ENCODE measurements around the gene GREB1. TPM values are rescaled to one million over a fixed set of nuclear protein-coding genes. Genes with fewer than 3 reads are reported as not detected.

The GREB1 gene
- total RNA-seq, 4 donors from 2014 or later, result 0.20 to 2.6 (median 1.5) TPM

DNA sequence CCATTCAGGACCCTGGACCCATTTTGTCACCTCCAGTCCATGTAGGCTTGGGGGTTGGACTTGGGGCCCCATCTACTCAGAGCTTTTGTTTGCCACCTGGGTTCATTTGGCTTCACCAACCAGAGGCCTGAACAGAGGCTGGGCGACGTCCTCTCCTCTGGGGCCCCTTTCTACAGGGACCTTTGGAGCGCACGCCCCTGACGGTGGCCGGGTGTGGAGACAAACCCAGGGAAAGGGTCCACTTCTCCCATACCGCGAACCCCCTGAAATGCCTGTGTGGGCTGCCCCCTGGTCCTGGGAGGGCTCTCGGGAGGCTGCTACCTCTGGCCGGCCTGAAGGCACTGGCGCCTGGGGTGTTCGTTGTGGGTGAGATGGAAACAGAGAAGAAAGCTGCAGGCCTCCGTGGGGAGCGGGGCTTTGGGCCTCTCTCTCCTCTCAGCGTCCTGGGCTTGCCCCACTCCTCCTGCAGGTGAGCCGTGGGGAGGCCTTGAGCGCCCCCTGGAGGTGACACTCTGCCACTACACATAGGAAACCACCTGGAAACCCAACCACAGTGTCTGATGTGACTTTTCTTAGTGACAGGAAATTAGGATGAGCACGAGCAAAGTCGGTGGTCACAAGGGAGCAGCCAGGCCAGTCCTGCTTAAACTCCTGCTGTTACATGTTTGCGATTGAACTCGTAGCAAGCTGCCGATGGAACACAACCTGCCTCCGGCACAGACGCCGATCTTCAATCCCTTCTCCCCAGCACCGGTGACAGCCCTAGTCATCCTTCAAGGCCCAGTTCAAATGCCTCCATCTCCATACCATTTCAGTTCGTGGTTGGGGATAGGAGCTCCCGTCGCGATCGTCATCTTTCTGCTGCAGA lies 148.1 kb downstream of the GREB1 start:
- peak; percentile 36 for DNase-seq
- intact Hi-C loops (cut with DNase I; ENCODE audit: low total_unique reads), result no loop called here
- peaks cover 41% of the 10 kb centered on the region for H3K27me3 ChIP-seq
- H3K36me3 ChIP-seq, result no peaks in the 10 kb centered on the region
- in situ Hi-C loops (cut with MboI; ENCODE audit: low pct_ligation_motif_present in 1 of 4, low pct_unique_long_range_greater_than_20kb in 1 of 4, low sequenced_read_pairs in 3 of 4), result loop anchor here in 2 of 4 donors (10.0 kb wide), 1 partner anchor 103 kb away; no protein-coding TSS in a partner anchor
- no peaks in the 10 kb centered on the region for H3K4me1 ChIP-seq
- no peak for TF ChIP-seq POLR2A (IDR thresholded peaks at IDR 0.05)
- TF ChIP-seq, protein P1, sequence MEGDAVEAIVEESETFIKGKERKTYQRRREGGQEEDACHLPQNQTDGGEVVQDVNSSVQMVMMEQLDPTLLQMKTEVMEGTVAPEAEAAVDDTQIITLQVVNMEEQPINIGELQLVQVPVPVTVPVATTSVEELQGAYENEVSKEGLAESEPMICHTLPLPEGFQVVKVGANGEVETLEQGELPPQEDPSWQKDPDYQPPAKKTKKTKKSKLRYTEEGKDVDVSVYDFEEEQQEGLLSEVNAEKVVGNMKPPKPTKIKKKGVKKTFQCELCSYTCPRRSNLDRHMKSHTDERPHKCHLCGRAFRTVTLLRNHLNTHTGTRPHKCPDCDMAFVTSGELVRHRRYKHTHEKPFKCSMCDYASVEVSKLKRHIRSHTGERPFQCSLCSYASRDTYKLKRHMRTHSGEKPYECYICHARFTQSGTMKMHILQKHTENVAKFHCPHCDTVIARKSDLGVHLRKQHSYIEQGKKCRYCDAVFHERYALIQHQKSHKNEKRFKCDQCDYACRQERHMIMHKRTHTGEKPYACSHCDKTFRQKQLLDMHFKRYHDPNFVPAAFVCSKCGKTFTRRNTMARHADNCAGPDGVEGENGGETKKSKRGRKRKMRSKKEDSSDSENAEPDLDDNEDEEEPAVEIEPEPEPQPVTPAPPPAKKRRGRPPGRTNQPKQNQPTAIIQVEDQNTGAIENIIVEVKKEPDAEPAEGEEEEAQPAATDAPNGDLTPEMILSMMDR (IDR thresholded peaks at IDR 0.05), result peak; percentile 56 to 79 (median 64)
- H3K27ac ChIP-seq, result no peak overlapping the region
- 66% methylated on average over 29 of the region's 31 CpGs; no CpG with 5 or more reads in 1 of the 2 donors for WGBS, 2 donors (ENCODE audit: low coverage in 1 of 2)
- no peaks in the 10 kb centered on the region for H3K9me3 ChIP-seq
- H3K4me3 ChIP-seq, result no peak overlapping the region

DNA sequence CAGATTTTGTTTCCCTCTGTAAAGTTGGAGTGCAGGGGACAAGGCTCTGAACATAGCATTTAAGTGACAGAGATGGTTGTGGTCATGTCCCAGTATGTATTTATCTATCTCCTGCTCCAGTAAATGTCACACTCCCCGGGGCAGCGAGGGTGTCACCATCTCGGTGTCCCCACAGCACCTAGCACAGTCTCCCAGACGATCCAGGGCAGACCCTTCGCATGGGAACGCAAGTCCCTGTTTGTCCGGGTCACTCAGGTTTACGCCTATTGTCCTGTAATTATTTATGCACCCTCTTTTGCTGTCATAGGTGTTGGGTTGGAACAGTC lies 148.7 kb downstream of the GREB1 start:
- H3K4me1 ChIP-seq, result no peaks in the 10 kb centered on the region
- H3K27ac ChIP-seq, result no peak overlapping the region
- DNase-seq, result no peak
- no peaks in the 10 kb centered on the region for H3K9me3 ChIP-seq
- in situ Hi-C loops (cut with MboI; ENCODE audit: low pct_ligation_motif_present in 1 of 4, low pct_unique_long_range_greater_than_20kb in 1 of 4, low sequenced_read_pairs in 3 of 4) (loop anchor here in 2 of 4 donors (10.0 kb wide), 1 partner anchor 102 kb away; no protein-coding TSS in a partner anchor), intact Hi-C loops (cut with DNase I; ENCODE audit: low total_unique reads) (no loop called here)
- H3K27me3 ChIP-seq, result peaks cover 35% of the 10 kb centered on the region
- H3K4me3 ChIP-seq, result no peak overlapping the region
- 82% methylated on average over 8 of the region's 8 CpGs; no CpG with 5 or more reads in 1 of the 2 donors for whole genome bisulfite sequencing, 2 donors (ENCODE audit: low coverage in 1 of 2)
- no peak for TF ChIP-seq POLR2AphosphoS5 (IDR thresholded peaks at IDR 0.05)
- TF ChIP-seq POLR2A (IDR thresholded peaks at IDR 0.05), result no peak
- no peak for TF ChIP-seq EP300 (IDR thresholded peaks at IDR 0.05; ENCODE audit: low read depth)
- TF ChIP-seq, protein P1 (IDR thresholded peaks at IDR 0.05), result no peak
- H3K36me3 ChIP-seq, result no peaks in the 10 kb centered on the region

DNA sequence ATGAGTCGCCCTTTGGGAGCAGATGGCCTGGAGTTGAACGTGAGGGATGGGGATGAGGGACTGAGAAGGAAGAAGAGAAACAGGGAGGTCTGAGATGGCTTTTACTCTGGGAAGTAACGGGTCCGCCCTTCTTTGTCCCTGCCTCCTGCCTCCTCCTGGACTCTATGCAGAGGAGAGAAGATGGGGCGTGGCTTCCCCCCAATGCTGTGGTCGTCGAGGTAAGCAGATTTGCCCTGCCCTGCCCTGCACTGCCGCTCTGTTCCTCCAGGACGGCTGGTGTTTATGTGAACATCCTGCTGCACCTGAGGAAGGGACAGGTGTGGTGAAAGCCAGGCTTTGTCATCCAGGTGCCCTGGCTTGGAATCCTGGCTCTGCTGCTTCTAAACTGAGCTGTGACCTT lies 149.6 kb downstream of the GREB1 start:
- Histone ChIP-seq H3K4me1 (peaks cover 0 to 9% (median 7%) of the 10 kb centered on the region in 4 donors), H3K36me3 (no peaks in the 10 kb centered on the region), H3K4me3 (no peak overlapping the region), H3K9me3 (no peaks in the 10 kb centered on the region), H3K27me3 (peaks cover 29% of the 10 kb centered on the region), H3K27ac (no peak overlapping the region)
- 39 to 50% methylated on average over 1 to 9 of the region's 9 CpGs for WGBS, 2 donors (ENCODE audit: low coverage in 1 of 2)
- intact Hi-C loops (cut with DNase I; ENCODE audit: low total_unique reads), result no loop called here
- in situ Hi-C loops (cut with MboI; ENCODE audit: low pct_ligation_motif_present in 1 of 4, low pct_unique_long_range_greater_than_20kb in 1 of 4, low sequenced_read_pairs in 3 of 4), result loop anchor here in 2 of 4 donors (10.0 kb wide), 1 partner anchor 101 kb away; no protein-coding TSS in a partner anchor
- TF ChIP-seq, protein P1 (IDR thresholded peaks at IDR 0.05), result no peak
- no peak for TF ChIP-seq EP300 (IDR thresholded peaks at IDR 0.05; ENCODE audit: low read depth)
- no peak for TF ChIP-seq POLR2A (IDR thresholded peaks at IDR 0.05)
- no peak for TF ChIP-seq POLR2AphosphoS5 (IDR thresholded peaks at IDR 0.05)
- DNase-seq, result no peak

DNA sequence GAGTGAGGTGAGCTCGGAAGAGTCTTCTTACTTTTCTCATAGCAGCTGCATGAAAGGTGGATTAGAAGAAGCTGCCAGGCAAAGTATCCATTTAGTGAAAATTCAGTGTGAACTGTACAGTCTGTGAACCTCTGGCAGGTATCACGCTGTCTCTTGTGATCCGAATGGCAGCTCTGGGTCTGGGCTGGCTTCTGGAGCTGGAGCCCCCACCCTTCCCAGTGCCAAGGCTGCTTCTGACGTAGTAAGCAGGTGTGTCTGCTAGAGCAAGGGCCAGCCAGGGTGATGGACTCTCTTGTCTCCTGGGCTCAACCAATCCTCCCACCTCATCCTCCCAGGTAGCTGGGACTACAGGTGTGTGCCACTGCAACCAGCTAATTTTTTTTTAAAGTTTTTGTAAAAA lies 150.1 kb downstream of the GREB1 start:
- no peak for DNase-seq
- WGBS, 2 donors (ENCODE audit: low coverage in 1 of 2), result 60% methylated on average over 4 of the region's 4 CpGs; no CpG with 5 or more reads in 1 of the 2 donors
- intact Hi-C loops (cut with DNase I; ENCODE audit: low total_unique reads), result no loop called here
- Histone ChIP-seq H3K9me3 (no peaks in the 10 kb centered on the region), H3K27me3 (peaks cover 27% of the 10 kb centered on the region), H3K36me3 (no peaks in the 10 kb centered on the region), H3K4me1 (peaks cover 0 to 14% (median 11%) of the 10 kb centered on the region in 4 donors), H3K4me3 (no peak overlapping the region), H3K27ac (no peak overlapping the region)
- TF ChIP-seq EP300 (IDR thresholded peaks at IDR 0.05; ENCODE audit: low read depth) (no peak), POLR2A (IDR thresholded peaks at IDR 0.05) (no peak), POLR2AphosphoS5 (IDR thresholded peaks at IDR 0.05) (no peak)
- TF ChIP-seq, protein P1 (IDR thresholded peaks at IDR 0.05), result no peak
- in situ Hi-C loops (cut with MboI; ENCODE audit: low pct_ligation_motif_present in 1 of 4, low pct_unique_long_range_greater_than_20kb in 1 of 4, low sequenced_read_pairs in 3 of 4), result loop anchor here in 2 of 4 donors (10.0 kb wide), 1 partner anchor 101 kb away; no protein-coding TSS in a partner anchor
